Liver (tissue), 3 donors: ENCODE data around the gene IL1RAPL1.

ENCODE experiments used
- ATF3 ChIP-seq: IDR thresholded peaks from 2 replicates; pipeline ENCODE4 v1.6.1; 2016; ENCODE audit warnings: antibody characterized with exemption
- CTCF ChIP-seq: fragments of 150-350 bp; IDR thresholded peaks from 2 replicates; pipeline ENCODE4 v1.5.1; 2017; ENCODE audit warnings: improper control_type of control experiment, low read depth, low read length; ENCODE audit not compliant: missing input control
- EGR1 ChIP-seq, 2 donors: IDR thresholded peaks; 2 replicates each; pipeline ENCODE4 v1.6.1; 2016 to 2018; ENCODE audit warnings: antibody characterized with exemption in 2 of 2, low read depth in 2 of 2
- GABPA ChIP-seq, 2 donors: IDR thresholded peaks in 1 of 2; conservative IDR thresholded peaks in 1 of 2; 2 replicates each; pipeline ENCODE4 v1.6.1; 2016; ENCODE audit warnings: antibody characterized with exemption in 2 of 2, mild to moderate bottlenecking in 1 of 2, moderate library complexity in 1 of 2
- HNF4G ChIP-seq: IDR thresholded peaks from 2 replicates; pipeline ENCODE4 v1.6.1; 2016; ENCODE audit warnings: antibody characterized with exemption
- JUND ChIP-seq, 2 donors: IDR thresholded peaks; 2 replicates each; pipeline ENCODE4 v1.6.1; 2016; ENCODE audit warnings: antibody characterized with exemption in 2 of 2
- MAX ChIP-seq: IDR thresholded peaks from 2 replicates; pipeline ENCODE4 v1.6.1; 2016; ENCODE audit warnings: antibody characterized with exemption
- RAD21 ChIP-seq, 2 donors: IDR thresholded peaks; 2 replicates each; pipeline ENCODE4 v1.6.1; 2016; ENCODE audit warnings: antibody characterized with exemption in 2 of 2, mild to moderate bottlenecking in 2 of 2
- REST ChIP-seq: IDR thresholded peaks from 2 replicates; pipeline ENCODE4 v1.6.1; 2016; ENCODE audit warnings: antibody characterized with exemption, mild to moderate bottlenecking
- RXRA ChIP-seq, 2 donors: IDR thresholded peaks; 2 replicates each; pipeline ENCODE4 v1.6.1; 2017 to 2018; ENCODE audit warnings: antibody characterized with exemption in 2 of 2, mild to moderate bottlenecking in 1 of 2
- TAF1 ChIP-seq: conservative IDR thresholded peaks from 2 replicates; pipeline ENCODE4 v1.6.1; 2016; ENCODE audit warnings: antibody characterized with exemption, mild to moderate bottlenecking
- YY1 ChIP-seq: IDR thresholded peaks from 2 replicates; pipeline ENCODE4 v1.6.1; 2016; ENCODE audit warnings: antibody characterized with exemption, mild to moderate bottlenecking
- ZBTB33 ChIP-seq: IDR thresholded peaks from 2 replicates; pipeline ENCODE4 v1.6.1; 2016; ENCODE audit warnings: antibody characterized with exemption
- donor health status: healthy.
- donor health status: healthy.

- TF ChIP-seq CTCF (no peak), MAX (no peak), YY1 (no peak), JUND (IDR thresholded peaks at IDR 0.05) (no peak), EGR1 (IDR thresholded peaks at IDR 0.05; ENCODE audit: low read depth in 2 of 2) (no peak), REST (no peak), TAF1 (no peak), RAD21 (IDR thresholded peaks at IDR 0.05) (no peak), ZBTB33 (no peak), RXRA (IDR thresholded peaks at IDR 0.05) (no peak), HNF4G (no peak), ATF3 (no peak), GABPA (IDR thresholded peaks at IDR 0.05 in 1 of 2, conservative IDR thresholded peaks at IDR 0.05 in 1 of 2) (no peak)
These were observed 1141.4 kb downstream of the IL1RAPL1 start for GRCh38 chrX:29728639-29729038.
